Liver (tissue), 9 donors: Measurements from ENCODE around the gene RNPC3. TPM values are rescaled to one million over a fixed set of nuclear protein-coding genes. Genes with fewer than 3 reads are reported as not detected.

Experiments used
- DNase-seq: peaks from one replicate; pipeline ENCODE4 v3.0.0-alpha.2; 2017; ENCODE audit warnings: low spot score
- H3K27ac ChIP-seq, 2 donors: one replicate each; pipeline ENCODE4 v1.7.0; 2013; ENCODE audit warnings: inconsistent platforms in 2 of 2, low read length in 2 of 2, control low read depth in 1 of 2, low read depth in 1 of 2, mild to moderate bottlenecking in 1 of 2
- H3K27me3 ChIP-seq, 4 donors: one replicate each; pipeline versions ENCODE4 v1.6.1 to v1.7.0; 2013; ENCODE audit warnings: low read length in 3 of 4, inconsistent platforms in 1 of 4, mild to moderate bottlenecking in 1 of 4, moderate library complexity in 1 of 4; ENCODE audit not compliant: control insufficient read depth in 4 of 4, insufficient read depth in 4 of 4
- H3K36me3 ChIP-seq, 4 donors: one replicate each; pipeline versions ENCODE4 v1.6.1 to v1.7.0; 2013; ENCODE audit warnings: low read length in 3 of 4, mild to moderate bottlenecking in 3 of 4, low read depth in 1 of 4, moderate library complexity in 1 of 4; ENCODE audit not compliant: control insufficient read depth in 4 of 4, insufficient read depth in 3 of 4
- H3K4me1 ChIP-seq, 4 donors: one replicate each; pipeline versions ENCODE4 v1.6.1 to v1.7.0; 2013; ENCODE audit warnings: low read length in 3 of 4, mild to moderate bottlenecking in 3 of 4, moderate library complexity in 1 of 4; ENCODE audit not compliant: control insufficient read depth in 4 of 4, insufficient read depth in 4 of 4
- H3K4me3 ChIP-seq, 3 donors: one replicate each; pipeline versions ENCODE4 v1.6.1 to v1.7.0; 2013; ENCODE audit warnings: low read length in 3 of 3, control low read depth in 1 of 3, low read depth in 1 of 3, mild to moderate bottlenecking in 1 of 3
- H3K9ac ChIP-seq, 2 donors: one replicate each; pipeline ENCODE4 v1.7.0; 2013; ENCODE audit warnings: low read length in 2 of 2, mild to moderate bottlenecking in 2 of 2, moderate library complexity in 2 of 2, control low read depth in 1 of 2, low read depth in 1 of 2
- H3K9me3 ChIP-seq, 4 donors: one replicate each; pipeline versions ENCODE4 v1.6.1 to v1.7.0; 2013; ENCODE audit warnings: low read length in 3 of 4; ENCODE audit not compliant: control insufficient read depth in 4 of 4
- EGR1 ChIP-seq, 2 donors: IDR thresholded peaks; 2 replicates each; pipeline ENCODE4 v1.6.1; 2016 to 2018; ENCODE audit warnings: antibody characterized with exemption in 2 of 2, low read depth in 2 of 2
- FOXA1 ChIP-seq: IDR thresholded peaks from 2 replicates; pipeline ENCODE4 v1.6.1; 2016; ENCODE audit warnings: antibody characterized with exemption
- FOXA2 ChIP-seq: IDR thresholded peaks from 2 replicates; pipeline ENCODE4 v1.6.1; 2016; ENCODE audit warnings: antibody characterized with exemption
- GABPA ChIP-seq, 2 donors: IDR thresholded peaks in 1 of 2; conservative IDR thresholded peaks in 1 of 2; 2 replicates each; pipeline ENCODE4 v1.6.1; 2016; ENCODE audit warnings: antibody characterized with exemption in 2 of 2, mild to moderate bottlenecking in 1 of 2, moderate library complexity in 1 of 2
- HNF4A ChIP-seq, 2 donors: conservative IDR thresholded peaks; 2 replicates each; pipeline ENCODE4 v1.6.1; 2016; ENCODE audit warnings: antibody characterized with exemption in 2 of 2, mild to moderate bottlenecking in 2 of 2
- HNF4G ChIP-seq: IDR thresholded peaks from 2 replicates; pipeline ENCODE4 v1.6.1; 2016; ENCODE audit warnings: antibody characterized with exemption
- JUND ChIP-seq, 2 donors: IDR thresholded peaks; 2 replicates each; pipeline ENCODE4 v1.6.1; 2016; ENCODE audit warnings: antibody characterized with exemption in 2 of 2
- NR2F2 ChIP-seq: IDR thresholded peaks from 2 replicates; pipeline ENCODE4 v1.6.1; 2016; ENCODE audit warnings: antibody characterized with exemption
- RAD21 ChIP-seq, 2 donors: IDR thresholded peaks; 2 replicates each; pipeline ENCODE4 v1.6.1; 2016; ENCODE audit warnings: antibody characterized with exemption in 2 of 2, mild to moderate bottlenecking in 2 of 2
- RXRA ChIP-seq, 2 donors: IDR thresholded peaks; 2 replicates each; pipeline ENCODE4 v1.6.1; 2017 to 2018; ENCODE audit warnings: antibody characterized with exemption in 2 of 2, mild to moderate bottlenecking in 1 of 2
- SP1 ChIP-seq: IDR thresholded peaks from 2 replicates; pipeline ENCODE4 v1.6.1; 2018; ENCODE audit warnings: antibody characterized with exemption, mild to moderate bottlenecking
- TAF1 ChIP-seq: conservative IDR thresholded peaks from 2 replicates; pipeline ENCODE4 v1.6.1; 2016; ENCODE audit warnings: antibody characterized with exemption, mild to moderate bottlenecking
- YY1 ChIP-seq: IDR thresholded peaks from 2 replicates; pipeline ENCODE4 v1.6.1; 2016; ENCODE audit warnings: antibody characterized with exemption, mild to moderate bottlenecking
- WGBS: extraction: QIAGEN DNeasy Blood & Tissue Kit; methylation state at CpG from one replicate; pipeline ENCODE4 v1.1.7; 2013; 5-methylcytosine and 5-hydroxymethylcytosine counted together
- polyA plus RNA-seq, 2 donors: library from polyadenylated mRNA; stranded (reverse) in 1 of 2; unstranded in 1 of 2; fragments of 200-250 nt in 1 of 2; fragments of >200 nt in 1 of 2; fragmentation: Nextera tagmentation in 1 of 2; extraction: Ambion mirVana in 1 of 2; gene quantifications; one replicate each; pipeline versions ENCODE4 v1.2.1 to v1.2.3, GENCODE V29; 2013 to 2015
- total RNA-seq, 2 donors: library from RNA; depleted of rRNA; stranded (reverse); fragments of >200 nt; gene quantifications; one replicate each; pipeline ENCODE4 v1.2.3, GENCODE V29; 2014
- TF ChIP-seq, protein P1 (sequence below): fragments of 150-350 bp; IDR thresholded peaks from 2 replicates; pipeline ENCODE4 v1.5.1; 2017; ENCODE audit warnings: improper control_type of control experiment, low read depth, low read length; ENCODE audit not compliant: missing input control
- TF ChIP-seq, protein P2 (sequence below): IDR thresholded peaks from 2 replicates; pipeline ENCODE4 v1.6.1; 2016; ENCODE audit warnings: antibody characterized with exemption
- TF ChIP-seq, protein P3 (sequence below): IDR thresholded peaks from 2 replicates; pipeline ENCODE4 v1.6.1; 2016; ENCODE audit warnings: antibody characterized with exemption
- TF ChIP-seq, protein P4 (sequence below): IDR thresholded peaks from 2 replicates; pipeline ENCODE4 v1.6.1; 2016; ENCODE audit warnings: antibody characterized with exemption
- TF ChIP-seq, protein P5 (sequence below): IDR thresholded peaks from 2 replicates; pipeline ENCODE4 v1.6.1; 2016; ENCODE audit warnings: antibody characterized with exemption, mild to moderate bottlenecking
- donor health status: healthy.
- donor health status: healthy.
- donor health status: healthy.
- donor health status: healthy.
- donor health status: healthy.

RNPC3 gene
- total and polyA plus RNA-seq, 4 donors, result 4.2 to 18.0 (median 9.6) TPM

DNA sequence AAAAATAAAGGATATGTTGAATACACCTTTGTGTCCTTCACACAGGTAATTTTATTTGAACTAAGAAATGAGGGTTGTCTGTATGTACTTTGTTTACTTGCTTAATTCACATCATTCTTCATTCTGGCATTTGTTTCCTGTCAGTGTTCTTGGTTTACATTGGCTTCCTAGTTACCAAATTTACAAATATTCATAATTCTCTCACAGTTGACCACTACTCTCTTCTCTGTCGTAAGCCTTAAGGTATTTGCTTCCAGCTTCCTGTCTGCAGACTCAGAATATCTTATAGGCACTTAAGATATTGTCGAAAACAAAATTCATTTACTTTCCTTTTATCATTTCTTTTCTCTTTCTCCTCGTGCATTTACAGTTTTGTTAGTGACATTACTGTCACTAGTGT is 15.9 kb downstream of the RNPC3 start:
- DNase-seq, result no peak
- Histone ChIP-seq H3K27ac (no peak overlapping the region), H3K9ac (no peak overlapping the region), H3K9me3 (no peaks in the 10 kb centered on the region), H3K27me3 (no peaks in the 10 kb centered on the region), H3K4me1 (no peaks in the 10 kb centered on the region), H3K36me3 (peaks cover 6 to 75% (median 63%) of the 10 kb centered on the region in 4 donors), H3K4me3 (no peak overlapping the region)
- WGBS, result 90% methylated on average over 3 of the region's 3 CpGs
- TF ChIP-seq, protein P1, sequence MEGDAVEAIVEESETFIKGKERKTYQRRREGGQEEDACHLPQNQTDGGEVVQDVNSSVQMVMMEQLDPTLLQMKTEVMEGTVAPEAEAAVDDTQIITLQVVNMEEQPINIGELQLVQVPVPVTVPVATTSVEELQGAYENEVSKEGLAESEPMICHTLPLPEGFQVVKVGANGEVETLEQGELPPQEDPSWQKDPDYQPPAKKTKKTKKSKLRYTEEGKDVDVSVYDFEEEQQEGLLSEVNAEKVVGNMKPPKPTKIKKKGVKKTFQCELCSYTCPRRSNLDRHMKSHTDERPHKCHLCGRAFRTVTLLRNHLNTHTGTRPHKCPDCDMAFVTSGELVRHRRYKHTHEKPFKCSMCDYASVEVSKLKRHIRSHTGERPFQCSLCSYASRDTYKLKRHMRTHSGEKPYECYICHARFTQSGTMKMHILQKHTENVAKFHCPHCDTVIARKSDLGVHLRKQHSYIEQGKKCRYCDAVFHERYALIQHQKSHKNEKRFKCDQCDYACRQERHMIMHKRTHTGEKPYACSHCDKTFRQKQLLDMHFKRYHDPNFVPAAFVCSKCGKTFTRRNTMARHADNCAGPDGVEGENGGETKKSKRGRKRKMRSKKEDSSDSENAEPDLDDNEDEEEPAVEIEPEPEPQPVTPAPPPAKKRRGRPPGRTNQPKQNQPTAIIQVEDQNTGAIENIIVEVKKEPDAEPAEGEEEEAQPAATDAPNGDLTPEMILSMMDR, result no peak
- TF ChIP-seq, protein P2, sequence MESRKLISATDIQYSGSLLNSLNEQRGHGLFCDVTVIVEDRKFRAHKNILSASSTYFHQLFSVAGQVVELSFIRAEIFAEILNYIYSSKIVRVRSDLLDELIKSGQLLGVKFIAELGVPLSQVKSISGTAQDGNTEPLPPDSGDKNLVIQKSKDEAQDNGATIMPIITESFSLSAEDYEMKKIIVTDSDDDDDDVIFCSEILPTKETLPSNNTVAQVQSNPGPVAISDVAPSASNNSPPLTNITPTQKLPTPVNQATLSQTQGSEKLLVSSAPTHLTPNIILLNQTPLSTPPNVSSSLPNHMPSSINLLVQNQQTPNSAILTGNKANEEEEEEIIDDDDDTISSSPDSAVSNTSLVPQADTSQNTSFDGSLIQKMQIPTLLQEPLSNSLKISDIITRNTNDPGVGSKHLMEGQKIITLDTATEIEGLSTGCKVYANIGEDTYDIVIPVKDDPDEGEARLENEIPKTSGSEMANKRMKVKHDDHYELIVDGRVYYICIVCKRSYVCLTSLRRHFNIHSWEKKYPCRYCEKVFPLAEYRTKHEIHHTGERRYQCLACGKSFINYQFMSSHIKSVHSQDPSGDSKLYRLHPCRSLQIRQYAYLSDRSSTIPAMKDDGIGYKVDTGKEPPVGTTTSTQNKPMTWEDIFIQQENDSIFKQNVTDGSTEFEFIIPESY, result no peak
- no peak for TF ChIP-seq HNF4G
- no peak for TF ChIP-seq FOXA1
- TF ChIP-seq TAF1, result no peak
- no peak for TF ChIP-seq NR2F2
- no peak for TF ChIP-seq JUND (IDR thresholded peaks at IDR 0.05)

DNA sequence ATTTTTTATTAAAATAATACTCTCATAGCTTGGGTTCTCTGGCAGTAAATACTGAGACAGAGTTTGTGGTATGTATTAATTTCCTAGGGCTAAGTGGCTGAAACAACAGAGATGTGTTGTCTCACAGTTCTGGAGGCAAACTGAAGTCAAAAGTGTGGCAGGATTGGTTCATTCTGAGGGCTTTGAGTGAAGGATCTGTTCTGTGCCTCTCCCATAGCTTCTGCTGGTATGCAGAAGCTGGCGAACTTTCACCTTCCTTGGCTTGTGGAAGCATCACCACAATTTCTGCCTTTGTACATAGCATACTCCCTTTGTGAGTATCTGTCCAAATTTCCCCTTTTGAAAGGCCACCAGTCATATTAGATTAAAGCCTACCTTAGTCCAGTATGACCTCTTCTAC is 21.0 kb downstream of the RNPC3 start:
- Histone ChIP-seq H3K9ac (no peak overlapping the region), H3K27me3 (no peaks in the 10 kb centered on the region), H3K4me1 (peaks cover 0 to 5% (median 2%) of the 10 kb centered on the region in 4 donors), H3K9me3 (no peaks in the 10 kb centered on the region), H3K4me3 (no peak overlapping the region), H3K36me3 (peaks cover 2 to 52% (median 39%) of the 10 kb centered on the region in 4 donors), H3K27ac (no peak overlapping the region)
- TF ChIP-seq HNF4A (conservative IDR thresholded peaks at IDR 0.05) (no peak), HNF4G (no peak), TAF1 (no peak), RAD21 (IDR thresholded peaks at IDR 0.05) (no peak), FOXA2 (no peak), RXRA (IDR thresholded peaks at IDR 0.05) (no peak), JUND (IDR thresholded peaks at IDR 0.05) (no peak), NR2F2 (no peak), GABPA (IDR thresholded peaks at IDR 0.05 in 1 of 2, conservative IDR thresholded peaks at IDR 0.05 in 1 of 2) (no peak), YY1 (no peak), EGR1 (IDR thresholded peaks at IDR 0.05; ENCODE audit: low read depth in 2 of 2) (no peak), SP1 (no peak), FOXA1 (no peak)
- TF ChIP-seq, protein P2, result no peak
- TF ChIP-seq, protein P3, sequence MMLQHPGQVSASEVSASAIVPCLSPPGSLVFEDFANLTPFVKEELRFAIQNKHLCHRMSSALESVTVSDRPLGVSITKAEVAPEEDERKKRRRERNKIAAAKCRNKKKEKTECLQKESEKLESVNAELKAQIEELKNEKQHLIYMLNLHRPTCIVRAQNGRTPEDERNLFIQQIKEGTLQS, result no peak
- TF ChIP-seq, protein P4, sequence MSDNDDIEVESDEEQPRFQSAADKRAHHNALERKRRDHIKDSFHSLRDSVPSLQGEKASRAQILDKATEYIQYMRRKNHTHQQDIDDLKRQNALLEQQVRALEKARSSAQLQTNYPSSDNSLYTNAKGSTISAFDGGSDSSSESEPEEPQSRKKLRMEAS, result no peak
- TF ChIP-seq, protein P5, sequence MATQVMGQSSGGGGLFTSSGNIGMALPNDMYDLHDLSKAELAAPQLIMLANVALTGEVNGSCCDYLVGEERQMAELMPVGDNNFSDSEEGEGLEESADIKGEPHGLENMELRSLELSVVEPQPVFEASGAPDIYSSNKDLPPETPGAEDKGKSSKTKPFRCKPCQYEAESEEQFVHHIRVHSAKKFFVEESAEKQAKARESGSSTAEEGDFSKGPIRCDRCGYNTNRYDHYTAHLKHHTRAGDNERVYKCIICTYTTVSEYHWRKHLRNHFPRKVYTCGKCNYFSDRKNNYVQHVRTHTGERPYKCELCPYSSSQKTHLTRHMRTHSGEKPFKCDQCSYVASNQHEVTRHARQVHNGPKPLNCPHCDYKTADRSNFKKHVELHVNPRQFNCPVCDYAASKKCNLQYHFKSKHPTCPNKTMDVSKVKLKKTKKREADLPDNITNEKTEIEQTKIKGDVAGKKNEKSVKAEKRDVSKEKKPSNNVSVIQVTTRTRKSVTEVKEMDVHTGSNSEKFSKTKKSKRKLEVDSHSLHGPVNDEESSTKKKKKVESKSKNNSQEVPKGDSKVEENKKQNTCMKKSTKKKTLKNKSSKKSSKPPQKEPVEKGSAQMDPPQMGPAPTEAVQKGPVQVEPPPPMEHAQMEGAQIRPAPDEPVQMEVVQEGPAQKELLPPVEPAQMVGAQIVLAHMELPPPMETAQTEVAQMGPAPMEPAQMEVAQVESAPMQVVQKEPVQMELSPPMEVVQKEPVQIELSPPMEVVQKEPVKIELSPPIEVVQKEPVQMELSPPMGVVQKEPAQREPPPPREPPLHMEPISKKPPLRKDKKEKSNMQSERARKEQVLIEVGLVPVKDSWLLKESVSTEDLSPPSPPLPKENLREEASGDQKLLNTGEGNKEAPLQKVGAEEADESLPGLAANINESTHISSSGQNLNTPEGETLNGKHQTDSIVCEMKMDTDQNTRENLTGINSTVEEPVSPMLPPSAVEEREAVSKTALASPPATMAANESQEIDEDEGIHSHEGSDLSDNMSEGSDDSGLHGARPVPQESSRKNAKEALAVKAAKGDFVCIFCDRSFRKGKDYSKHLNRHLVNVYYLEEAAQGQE, result no peak
- TF ChIP-seq, protein P1, result no peak
- WGBS, result 96% methylated on average over 1 of the region's 1 CpG
- DNase-seq, result no peak
